ENCODE results near the gene MTOR. TPM values are rescaled to one million over a fixed set of nuclear protein-coding genes. Genes with fewer than 3 reads are reported as not detected.
"Not testable (repeated sequence)": the region's sequence is repeated elsewhere in the genome, so short reads cannot be mapped to it uniquely, and the experiment has no call there.

The MTOR gene
- total RNA-seq, 2 experiments from 2014 or later: 38.5 to 39.0 TPM

GRCh38 chr1:11070876-11071275 is 191.5 kb downstream of the MTOR start:
- Mint-ChIP-seq H3K4me1 (ENCODE audit: low read depth) (peaks cover 8% of the 10 kb centered on the region), H3K27ac (peak overlapping the region; percentile 9), H3K36me3 (ENCODE audit: low read depth) (peaks cover 46% of the 10 kb centered on the region), H3K27me3 (ENCODE audit: low read depth) (no peaks in the 10 kb centered on the region), H3K4me3 (no peak overlapping the region), H3K9me3 (no peaks in the 10 kb centered on the region)
- CTCF ChIA-PET: interaction anchor here (1.3 to 4.8 kb wide), 2 partner anchors 33 to 575 kb away, joined by 3 to 25 read pairs; no protein-coding TSS in a partner anchor
- intact Hi-C loops (cut with micrococcal nuclease): no loop called here
- no peak for DNase-seq

GRCh38 chr1:11068600-11069473 is 193.5 kb downstream of the MTOR start:
- intact Hi-C loops (cut with micrococcal nuclease): no loop called here
- Mint-ChIP-seq H3K27ac (peak overlapping the region; percentile 57), H3K36me3 (ENCODE audit: low read depth) (peaks cover 49% of the 10 kb centered on the region), H3K4me3 (no peak overlapping the region), H3K9me3 (no peaks in the 10 kb centered on the region), H3K4me1 (ENCODE audit: low read depth) (peaks cover 4% of the 10 kb centered on the region), H3K27me3 (ENCODE audit: low read depth) (no peaks in the 10 kb centered on the region)
- CTCF ChIA-PET: interaction anchor here (1.0 to 4.8 kb wide), 2 partner anchors 31 to 32 kb away, joined by 3 to 25 read pairs; no protein-coding TSS in a partner anchor
- DNase-seq: no peak

DNA sequence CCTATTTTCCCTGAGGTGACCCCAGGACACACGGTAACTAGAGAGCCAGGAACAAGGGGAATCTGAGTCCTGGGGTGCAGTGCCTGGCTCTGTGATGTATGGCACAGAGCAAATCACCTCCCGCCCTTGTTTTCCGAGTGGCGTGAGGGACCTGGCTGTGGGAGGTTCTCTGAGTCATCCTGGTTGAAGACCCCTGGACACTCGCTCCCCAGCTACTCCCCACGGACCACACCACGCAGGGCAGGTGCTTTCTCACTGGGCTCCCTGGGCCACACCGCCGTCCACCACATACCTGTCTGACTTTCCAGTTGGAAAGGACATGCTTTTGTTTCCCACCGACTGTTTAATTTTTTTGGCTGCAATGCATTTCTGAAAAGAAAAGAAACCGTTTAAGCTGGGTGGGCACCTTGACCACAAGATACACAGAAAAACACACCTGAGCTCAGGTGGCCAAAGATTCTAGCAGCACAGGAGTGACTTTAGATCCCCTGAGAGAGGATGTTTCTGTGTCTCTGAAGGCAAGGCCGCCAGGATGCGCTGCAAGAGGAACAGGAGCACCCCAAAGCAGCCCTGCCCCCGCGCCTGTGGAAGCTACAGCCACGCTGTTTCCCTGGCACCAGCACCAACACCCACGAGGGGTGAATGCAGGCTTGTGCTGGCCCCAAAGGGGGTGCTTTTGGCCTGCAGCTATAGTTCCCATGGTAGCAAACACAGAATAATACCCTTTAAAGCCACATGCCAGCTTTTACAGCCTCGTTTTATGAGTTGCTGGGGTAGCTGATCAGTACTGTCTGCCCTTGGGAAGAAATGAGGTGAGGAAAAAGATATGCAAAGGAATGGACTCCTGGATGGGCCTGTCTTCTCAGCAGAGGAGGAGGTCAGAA is 194.4 kb downstream of the MTOR start:
- Mint-ChIP-seq H3K36me3 (ENCODE audit: low read depth) (peaks cover 50% of the 10 kb centered on the region), H3K4me3 (no peak overlapping the region), H3K27ac (no peak overlapping the region), H3K27me3 (ENCODE audit: low read depth) (no peaks in the 10 kb centered on the region), H3K4me1 (ENCODE audit: low read depth) (peaks cover 7% of the 10 kb centered on the region), H3K9me3 (no peaks in the 10 kb centered on the region)
- intact Hi-C loops (cut with micrococcal nuclease): no loop called here
- CTCF ChIA-PET: interaction anchor here (0.5 to 1.0 kb wide), 3 partner anchors 30 to 221 kb away, joined by 3 read pairs; no protein-coding TSS in a partner anchor
- DNase-seq: no peak

DNA sequence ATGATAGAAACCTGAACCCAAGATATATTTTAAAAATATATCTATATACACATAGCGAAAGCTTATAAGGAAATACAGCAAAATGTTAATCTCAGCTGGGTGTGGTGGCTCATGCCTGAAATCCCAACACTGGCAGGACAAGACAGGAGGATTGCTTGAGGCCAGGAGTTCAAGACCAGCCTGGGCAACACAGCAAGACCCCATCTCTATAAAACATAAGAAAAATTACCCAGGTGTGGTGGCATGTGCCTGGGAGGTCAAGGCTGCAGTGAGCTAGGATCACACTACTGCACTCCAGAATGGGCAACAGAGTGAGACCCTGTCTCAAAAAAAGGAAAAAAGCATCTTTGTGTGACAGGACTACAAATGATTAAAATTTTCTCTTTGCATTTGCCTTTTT is 196.6 kb downstream of the MTOR start:
- H3K4me3 Mint-ChIP-seq: no peak overlapping the region
- CTCF ChIA-PET: interaction anchor here (0.7 to 2.2 kb wide), 2 partner anchors 28 to 938 kb away, joined by 3 to 11 read pairs; no protein-coding TSS in a partner anchor
- peaks cover 42% of the 10 kb centered on the region for H3K36me3 Mint-ChIP-seq (ENCODE audit: low read depth)
- intact Hi-C loops (cut with micrococcal nuclease): no loop called here
- no peak for DNase-seq
- no peaks in the 10 kb centered on the region for H3K27me3 Mint-ChIP-seq (ENCODE audit: low read depth)
- H3K27ac Mint-ChIP-seq: no peak overlapping the region
- no peaks in the 10 kb centered on the region for H3K9me3 Mint-ChIP-seq
- H3K4me1 Mint-ChIP-seq (ENCODE audit: low read depth): peaks cover 24% of the 10 kb centered on the region

DNA sequence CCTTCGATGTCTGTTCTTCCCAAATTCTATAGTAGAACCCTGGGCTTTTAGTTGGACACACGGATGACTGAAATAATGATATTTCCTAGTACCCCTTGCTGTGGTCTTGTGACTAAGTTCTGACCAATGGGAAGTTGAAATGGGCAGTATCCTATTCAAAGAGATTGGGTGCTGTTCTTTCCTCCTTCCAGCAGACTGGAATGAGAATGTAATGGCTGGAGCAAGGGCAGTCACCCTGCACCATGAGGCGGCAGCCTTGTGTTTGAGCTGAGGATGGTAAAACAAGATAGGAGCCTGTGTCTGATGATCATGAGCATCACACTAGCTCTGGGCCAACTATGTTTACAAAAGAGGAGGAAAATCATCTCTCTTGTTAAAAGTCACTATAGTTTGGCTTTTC is 197.4 kb downstream of the MTOR start:
- CTCF ChIA-PET: interaction anchor here (2.2 kb wide), 1 partner anchor 27 kb away, joined by 11 read pairs; no protein-coding TSS in a partner anchor
- no peak overlapping the region for H3K27ac Mint-ChIP-seq

GRCh38 chr1:11063937-11064537 is 198.3 kb downstream of the MTOR start:
- intact Hi-C loops (cut with micrococcal nuclease); H3K27ac Mint-ChIP-seq; H3K27me3 Mint-ChIP-seq (ENCODE audit: low read depth); H3K4me3 Mint-ChIP-seq; H3K9me3 Mint-ChIP-seq; DNase-seq: not testable (repeated sequence)
- Mint-ChIP-seq H3K36me3 (ENCODE audit: low read depth) (peaks cover 36% of the 10 kb centered on the region), H3K4me1 (ENCODE audit: low read depth) (peaks cover 26% of the 10 kb centered on the region)
- CTCF ChIA-PET: interaction anchor here (1.5 to 2.2 kb wide), 2 partner anchors 26 kb away, joined by 11 to 13 read pairs; no protein-coding TSS in a partner anchor

More for the DNA sequence above, 197.4 kb downstream of the MTOR start:
- no peaks in the 10 kb centered on the region for H3K27me3 Mint-ChIP-seq (ENCODE audit: low read depth)
- no peak overlapping the region for H3K4me3 Mint-ChIP-seq
- no peaks in the 10 kb centered on the region for H3K9me3 Mint-ChIP-seq
- peaks cover 27% of the 10 kb centered on the region for H3K4me1 Mint-ChIP-seq (ENCODE audit: low read depth)
- no peak for DNase-seq
- peaks cover 38% of the 10 kb centered on the region for H3K36me3 Mint-ChIP-seq (ENCODE audit: low read depth)
- intact Hi-C loops (cut with micrococcal nuclease): no loop called here

DNA sequence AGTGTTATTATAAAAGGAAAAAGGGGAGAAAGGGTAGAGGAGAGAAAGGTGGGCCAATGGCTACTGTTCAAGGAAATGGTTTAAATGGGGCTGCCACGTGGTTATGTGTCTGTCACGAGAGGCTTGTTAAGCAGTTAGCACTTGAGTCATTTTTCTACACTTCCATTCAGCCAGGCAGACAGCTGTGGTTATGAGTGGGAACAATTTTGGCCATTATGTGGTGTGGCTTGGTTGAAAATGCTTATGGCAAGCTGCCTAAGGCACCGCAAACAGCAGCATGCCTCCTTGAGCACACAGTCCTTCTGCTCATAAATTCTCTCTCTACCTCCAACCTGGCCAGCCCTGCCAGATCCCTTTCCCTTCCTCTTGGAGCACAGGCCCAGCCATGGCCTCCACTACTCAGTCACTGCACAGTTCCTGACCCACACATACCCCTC is 199.4 kb downstream of the MTOR start:
- Mint-ChIP-seq H3K27me3 (ENCODE audit: low read depth) (no peaks in the 10 kb centered on the region), H3K27ac (no peak overlapping the region), H3K4me1 (ENCODE audit: low read depth) (peaks cover 36% of the 10 kb centered on the region), H3K9me3 (no peaks in the 10 kb centered on the region), H3K36me3 (ENCODE audit: low read depth) (peaks cover 33% of the 10 kb centered on the region), H3K4me3 (no peak overlapping the region)
- no peak for DNase-seq
- CTCF ChIA-PET: interaction anchor here (1.5 kb wide), 1 partner anchor 25 kb away, joined by 13 read pairs; no protein-coding TSS in a partner anchor
- intact Hi-C loops (cut with micrococcal nuclease): no loop called here

DNA sequence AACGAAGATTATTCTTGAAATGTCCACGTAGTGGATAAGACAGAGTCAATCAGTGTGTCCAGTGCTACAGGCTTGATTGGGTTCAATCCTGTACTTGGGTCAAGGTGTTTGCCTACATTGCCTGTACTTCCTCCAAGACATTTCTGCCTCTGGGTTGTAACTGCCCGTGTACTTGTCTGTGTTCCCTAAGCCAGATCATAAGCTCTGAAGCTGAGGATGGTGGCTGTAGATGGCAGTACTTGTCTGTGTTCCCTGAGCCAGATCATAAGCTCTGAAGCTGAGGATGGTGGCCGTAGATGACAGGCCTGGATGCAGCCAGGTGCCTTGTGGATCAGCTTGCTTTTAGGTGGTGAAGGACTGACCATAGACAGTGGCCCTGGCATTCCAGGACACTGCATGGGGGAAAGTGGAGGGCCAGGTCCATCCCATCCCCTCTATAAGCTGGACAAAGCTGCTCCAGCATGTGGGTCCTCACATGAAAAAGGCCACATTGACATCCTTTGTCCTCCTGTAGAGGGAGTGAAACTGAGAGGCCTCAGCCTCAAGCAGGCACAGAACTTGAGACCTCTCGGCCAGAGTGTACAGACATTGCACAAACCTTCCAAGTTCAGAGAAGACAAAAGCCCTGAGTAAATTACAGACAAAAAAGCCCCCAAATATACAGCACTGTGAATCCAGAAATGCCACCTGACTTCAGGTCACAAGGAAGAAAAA is 200.5 kb downstream of the MTOR start:
- Mint-ChIP-seq H3K27me3 (ENCODE audit: low read depth) (no peaks in the 10 kb centered on the region), H3K27ac (no peak overlapping the region), H3K9me3 (no peaks in the 10 kb centered on the region), H3K36me3 (ENCODE audit: low read depth) (peaks cover 37% of the 10 kb centered on the region), H3K4me3 (peak overlapping the region; percentile 88), H3K4me1 (ENCODE audit: low read depth) (peaks cover 45% of the 10 kb centered on the region)
- DNase-seq: no peak
- CTCF ChIA-PET: interaction anchor here (1.3 to 2.6 kb wide), 3 partner anchors 24 to 589 kb away, joined by 3 to 20 read pairs (median 5); no protein-coding TSS in a partner anchor
- intact Hi-C loops (cut with micrococcal nuclease): no loop called here

- intact Hi-C loops (cut with micrococcal nuclease): loop anchor here (1.0 to 5.0 kb wide), 6 partner anchors 23 to 745 kb away; partner anchors contain the start of genes EXOSC10, MTHFR, MTOR and TARDBP
- H3K36me3 Mint-ChIP-seq (ENCODE audit: low read depth): peaks cover 28% of the 10 kb centered on the region
- H3K27ac Mint-ChIP-seq: peak within 1 kb of the TSS; percentile 82
- peak within 1 kb of the TSS; percentile 95 for H3K4me3 Mint-ChIP-seq
- CTCF ChIA-PET: interaction anchor here (1.0 to 2.6 kb wide), 7 partner anchors 18 to 591 kb away, joined by 3 to 20 read pairs (median 3); no protein-coding TSS in a partner anchor
- H3K9me3 Mint-ChIP-seq: no peaks in the 10 kb centered on the region
- H3K4me1 Mint-ChIP-seq (ENCODE audit: low read depth): peaks cover 45% of the 10 kb centered on the region
- DNase-seq: peak; percentile 89
- no peaks in the 10 kb centered on the region for H3K27me3 Mint-ChIP-seq (ENCODE audit: low read depth)
Observed at GRCh38 chr1:11059968-11060830, 202.2 kb downstream of the MTOR start, which contains the start of gene SRM. Gene SRM (minus strand): TSS chr1:11060018. CDS start chr1:11059943, 75 bp downstream.

DNA sequence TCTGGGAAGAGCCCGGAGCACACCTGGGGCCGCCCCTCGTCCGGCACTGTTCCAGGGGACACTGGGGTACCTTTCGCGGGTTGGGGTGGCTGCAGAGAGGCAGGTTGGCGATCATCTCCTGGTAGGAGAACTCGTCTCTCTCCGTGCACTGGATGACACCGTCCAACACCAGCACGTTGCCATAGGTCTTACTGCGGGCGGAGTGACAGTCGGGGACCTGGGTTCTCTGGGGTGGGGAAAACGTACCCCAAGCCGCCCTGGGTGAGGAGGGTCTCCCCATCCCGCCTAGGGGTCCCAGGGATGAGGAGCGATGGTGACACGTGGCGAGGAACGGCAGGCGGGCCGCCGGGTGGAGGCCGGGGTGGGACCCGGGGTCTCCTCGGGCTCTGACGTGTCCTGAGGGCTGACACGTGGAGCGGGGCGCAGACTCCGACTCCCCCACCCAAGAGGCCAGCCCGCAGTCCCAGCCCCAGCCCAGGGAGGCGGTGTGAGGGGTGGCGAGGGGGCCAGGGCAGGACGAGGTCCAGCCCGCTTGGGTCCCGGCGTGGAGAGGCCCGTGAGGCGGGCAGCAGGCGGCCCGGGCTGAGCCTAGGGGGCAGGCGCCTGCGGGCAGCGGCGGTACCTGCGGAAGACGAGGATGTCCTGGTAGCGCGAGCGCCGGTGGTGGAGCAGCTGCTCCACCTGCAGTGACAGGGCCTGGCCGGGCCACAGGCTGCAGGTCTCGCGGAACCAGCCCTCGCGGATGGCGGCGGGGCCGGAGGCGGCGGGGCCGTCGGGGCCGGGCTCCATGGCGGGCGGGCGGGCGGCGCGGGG is 203.0 kb downstream of the MTOR start:
- Mint-ChIP-seq H3K4me1 (ENCODE audit: low read depth) (peaks cover 47% of the 10 kb centered on the region), H3K36me3 (ENCODE audit: low read depth) (peaks cover 26% of the 10 kb centered on the region), H3K4me3 (peak overlapping the region; percentile 95), H3K27ac (peak overlapping the region; percentile 82), H3K9me3 (no peaks in the 10 kb centered on the region), H3K27me3 (ENCODE audit: low read depth) (no peaks in the 10 kb centered on the region)
- intact Hi-C loops (cut with micrococcal nuclease): loop anchor here (5.0 kb wide), 1 partner anchor 588 kb away; no protein-coding TSS in a partner anchor
- CTCF ChIA-PET: interaction anchor here (1.0 to 2.6 kb wide), 4 partner anchors 21 to 58 kb away, joined by 3 to 20 read pairs (median 4); no protein-coding TSS in a partner anchor
- DNase-seq: no peak

Measured in activated naive CD4-positive, alpha-beta T cell treated with anti-CD3 and anti-CD28 coated beads for 36 hours (primary cell).